GM12801 (cell line): ENCODE results near the gene PTGES2.

ENCODE experiments used
- CTCF ChIP-seq: IDR thresholded peaks from one replicate; pipeline ENCODE4 v1.5.1; 2011; ENCODE audit warnings: control low read depth; ENCODE audit not compliant: insufficient read length; ENCODE audit errors: extremely low read depth

Gene PTGES2

GRCh38 chr9:128082151-128082550, 45.4 kb downstream of the PTGES2 start:
- TF ChIP-seq CTCF, result no peak

GRCh38 chr9:128081056-128081455, 46.5 kb downstream of the PTGES2 start:
- no peak for TF ChIP-seq CTCF

GRCh38 chr9:128080206-128080605, 47.3 kb downstream of the PTGES2 start:
- no peak for TF ChIP-seq CTCF

GRCh38 chr9:128078504-128079434, 48.8 kb downstream of the PTGES2 start:
- no peak for TF ChIP-seq CTCF

- TF ChIP-seq CTCF, result no peak
These were observed 49.6 kb downstream of the PTGES2 start for GRCh38 chr9:128077847-128078503.

GRCh38 chr9:128073253-128073886, 54.2 kb downstream of the PTGES2 start:
- no peak for TF ChIP-seq CTCF

- no peak for TF ChIP-seq CTCF
These were observed 55.1 kb downstream of the PTGES2 start for GRCh38 chr9:128072144-128073021.
